Stimulated activated naive CD8-positive, alpha-beta T cell treated with anti-CD3 and anti-CD28 coated beads, Interleukin-15, Interleukin-2, amounts not matched to agents 100 ng/mL and 50 ng/mL, for 24 hours (primary cell): Measurements from ENCODE around the gene TMTC2.

Experiments used
- H3K27ac Mint-ChIP-seq: one replicate; pipeline ENCODE4 v1.8.0; 2021; ENCODE audit warnings: mild to moderate bottlenecking, mixed read lengths
- H3K27me3 Mint-ChIP-seq: one replicate; pipeline ENCODE4 v1.8.0; 2021; ENCODE audit warnings: mixed read lengths
- H3K36me3 Mint-ChIP-seq: one replicate; pipeline ENCODE4 v1.8.0; 2021; ENCODE audit warnings: low read depth, mixed read lengths
- H3K4me1 Mint-ChIP-seq: one replicate; pipeline ENCODE4 v1.8.0; 2021; ENCODE audit warnings: low read depth, mixed read lengths
- H3K4me3 Mint-ChIP-seq: one replicate; pipeline ENCODE4 v1.8.0; 2021; ENCODE audit warnings: mild to moderate bottlenecking, mixed read lengths
- H3K9me3 Mint-ChIP-seq: one replicate; pipeline ENCODE4 v1.8.0; 2021; ENCODE audit warnings: mixed read lengths

TMTC2 gene

GRCh38 chr12:82923935-82924334 is 237.2 kb downstream of the TMTC2 start:
- Mint-ChIP-seq H3K27me3 (no peaks in the 10 kb centered on the region), H3K27ac (no peak overlapping the region), H3K9me3 (no peaks in the 10 kb centered on the region), H3K36me3 (no peaks in the 10 kb centered on the region), H3K4me3 (no peak overlapping the region), H3K4me1 (no peaks in the 10 kb centered on the region)

- Mint-ChIP-seq H3K27ac (no peak overlapping the region), H3K27me3 (no peaks in the 10 kb centered on the region), H3K36me3 (no peaks in the 10 kb centered on the region), H3K4me1 (no peaks in the 10 kb centered on the region), H3K9me3 (no peaks in the 10 kb centered on the region), H3K4me3 (no peak overlapping the region)
These were observed 239.9 kb downstream of the TMTC2 start for GRCh38 chr12:82926630-82927029.

- no peaks in the 10 kb centered on the region for H3K9me3 Mint-ChIP-seq
- H3K36me3 Mint-ChIP-seq = no peaks in the 10 kb centered on the region
- H3K27me3 Mint-ChIP-seq = no peaks in the 10 kb centered on the region
- H3K27ac Mint-ChIP-seq = no peak overlapping the region
- H3K4me3 Mint-ChIP-seq = no peak overlapping the region
- H3K4me1 Mint-ChIP-seq = no peaks in the 10 kb centered on the region
These were observed 243.6 kb downstream of the TMTC2 start for GRCh38 chr12:82930301-82930700.

GRCh38 chr12:82931349-82932116 is 244.8 kb downstream of the TMTC2 start:
- no peaks in the 10 kb centered on the region for H3K36me3 Mint-ChIP-seq
- H3K4me3 Mint-ChIP-seq = no peak overlapping the region
- H3K27me3 Mint-ChIP-seq = no peaks in the 10 kb centered on the region
- no peaks in the 10 kb centered on the region for H3K4me1 Mint-ChIP-seq
- no peak overlapping the region for H3K27ac Mint-ChIP-seq
- H3K9me3 Mint-ChIP-seq = no peaks in the 10 kb centered on the region

GRCh38 chr12:82937151-82937550 is 250.4 kb downstream of the TMTC2 start:
- Mint-ChIP-seq H3K9me3 (no peaks in the 10 kb centered on the region), H3K4me1 (no peaks in the 10 kb centered on the region), H3K36me3 (no peaks in the 10 kb centered on the region), H3K27ac (no peak overlapping the region), H3K4me3 (no peak overlapping the region), H3K27me3 (no peaks in the 10 kb centered on the region)

GRCh38 chr12:82942521-82942920 is 255.8 kb downstream of the TMTC2 start:
- H3K27ac Mint-ChIP-seq = no peak overlapping the region
- no peaks in the 10 kb centered on the region for H3K4me1 Mint-ChIP-seq
- H3K27me3 Mint-ChIP-seq = no peaks in the 10 kb centered on the region
- no peaks in the 10 kb centered on the region for H3K36me3 Mint-ChIP-seq
- no peaks in the 10 kb centered on the region for H3K9me3 Mint-ChIP-seq
- no peak overlapping the region for H3K4me3 Mint-ChIP-seq

- Mint-ChIP-seq H3K4me3 (no peak overlapping the region), H3K27me3 (no peaks in the 10 kb centered on the region), H3K27ac (no peak overlapping the region), H3K9me3 (no peaks in the 10 kb centered on the region), H3K4me1 (no peaks in the 10 kb centered on the region), H3K36me3 (no peaks in the 10 kb centered on the region)
These were observed 256.3 kb downstream of the TMTC2 start for GRCh38 chr12:82942991-82943401.

GRCh38 chr12:82948491-82948890 is 261.8 kb downstream of the TMTC2 start:
- H3K9me3 Mint-ChIP-seq = no peaks in the 10 kb centered on the region
- H3K27ac Mint-ChIP-seq = no peak overlapping the region
- H3K36me3 Mint-ChIP-seq = no peaks in the 10 kb centered on the region
- no peaks in the 10 kb centered on the region for H3K27me3 Mint-ChIP-seq
- no peak overlapping the region for H3K4me3 Mint-ChIP-seq
- H3K4me1 Mint-ChIP-seq = no peaks in the 10 kb centered on the region

- Mint-ChIP-seq H3K4me1 (no peaks in the 10 kb centered on the region), H3K27me3 (no peaks in the 10 kb centered on the region), H3K36me3 (no peaks in the 10 kb centered on the region), H3K4me3 (no peak overlapping the region), H3K27ac (no peak overlapping the region), H3K9me3 (no peaks in the 10 kb centered on the region)
These were observed 263.6 kb downstream of the TMTC2 start for GRCh38 chr12:82950356-82950755.

GRCh38 chr12:82952946-82953345 is 266.2 kb downstream of the TMTC2 start:
- Mint-ChIP-seq H3K27me3 (no peaks in the 10 kb centered on the region), H3K27ac (no peak overlapping the region), H3K4me1 (no peaks in the 10 kb centered on the region), H3K36me3 (no peaks in the 10 kb centered on the region), H3K9me3 (no peaks in the 10 kb centered on the region), H3K4me3 (no peak overlapping the region)

GRCh38 chr12:82953397-82953796 is 266.7 kb downstream of the TMTC2 start:
- Mint-ChIP-seq H3K27ac (no peak overlapping the region), H3K27me3 (no peaks in the 10 kb centered on the region), H3K4me3 (no peak overlapping the region), H3K36me3 (no peaks in the 10 kb centered on the region), H3K4me1 (no peaks in the 10 kb centered on the region), H3K9me3 (no peaks in the 10 kb centered on the region)

- Mint-ChIP-seq H3K27me3 (no peaks in the 10 kb centered on the region), H3K36me3 (no peaks in the 10 kb centered on the region), H3K27ac (no peak overlapping the region), H3K9me3 (no peaks in the 10 kb centered on the region), H3K4me1 (no peaks in the 10 kb centered on the region), H3K4me3 (no peak overlapping the region)
These were observed 267.4 kb downstream of the TMTC2 start for GRCh38 chr12:82954064-82954463.

GRCh38 chr12:82954572-82954971 is 267.9 kb downstream of the TMTC2 start:
- Mint-ChIP-seq H3K9me3 (no peaks in the 10 kb centered on the region), H3K27ac (no peak overlapping the region), H3K4me3 (no peak overlapping the region), H3K27me3 (no peaks in the 10 kb centered on the region), H3K4me1 (no peaks in the 10 kb centered on the region), H3K36me3 (no peaks in the 10 kb centered on the region)

GRCh38 chr12:82955043-82955442 is 268.3 kb downstream of the TMTC2 start:
- H3K27ac Mint-ChIP-seq = no peak overlapping the region
- H3K9me3 Mint-ChIP-seq = no peaks in the 10 kb centered on the region
- H3K4me1 Mint-ChIP-seq = no peaks in the 10 kb centered on the region
- no peaks in the 10 kb centered on the region for H3K27me3 Mint-ChIP-seq
- no peak overlapping the region for H3K4me3 Mint-ChIP-seq
- no peaks in the 10 kb centered on the region for H3K36me3 Mint-ChIP-seq

GRCh38 chr12:82958966-82959365 is 272.3 kb downstream of the TMTC2 start:
- H3K36me3 Mint-ChIP-seq = no peaks in the 10 kb centered on the region
- no peaks in the 10 kb centered on the region for H3K9me3 Mint-ChIP-seq
- H3K4me3 Mint-ChIP-seq = no peak overlapping the region
- H3K4me1 Mint-ChIP-seq = no peaks in the 10 kb centered on the region
- H3K27ac Mint-ChIP-seq = no peak overlapping the region
- H3K27me3 Mint-ChIP-seq = no peaks in the 10 kb centered on the region

- H3K36me3 Mint-ChIP-seq = no peaks in the 10 kb centered on the region
- H3K27me3 Mint-ChIP-seq = no peaks in the 10 kb centered on the region
- H3K27ac Mint-ChIP-seq = no peak overlapping the region
- no peaks in the 10 kb centered on the region for H3K4me1 Mint-ChIP-seq
- H3K4me3 Mint-ChIP-seq = no peak overlapping the region
- H3K9me3 Mint-ChIP-seq = no peaks in the 10 kb centered on the region
These were observed 273.1 kb downstream of the TMTC2 start for GRCh38 chr12:82959821-82960220.
